ENCODE measurements around the gene GNAI3. TPM values are rescaled to one million over a fixed set of nuclear protein-coding genes. Genes with fewer than 3 reads are reported as not detected.
"Not testable (repeated sequence)": the region's sequence is repeated elsewhere in the genome, so short reads cannot be mapped to it uniquely, and the experiment has no call there.

GNAI3 gene
- polyA plus RNA-seq, 2 of the 4 experiments (the other 2 are of a cell fraction) = 5.3 to 8.7 TPM

GRCh38 chr1:109659997-109660690 is 111.7 kb downstream of the GNAI3 start:
- CTCF ChIA-PET = interaction anchor here (1.5 to 3.9 kb wide), 3 partner anchors 11 to 113 kb away, joined by 5 to 9 read pairs (median 5); no protein-coding TSS in a partner anchor
- peaks cover 7% of the 10 kb centered on the region; the same call in 1 of the 3 replicates for H3K4me1 ChIP-seq
- no peak overlapping the region for H3K4me3 ChIP-seq
- POLR2A ChIA-PET = no interaction called here
- WGBS (ENCODE audit: missing lambda C conversion rate) = 93% methylated on average over 4 of the region's 5 CpGs
- ATAC-seq (no peak), DNase-seq (ENCODE audit: low read depth in 1 of 2, low spot score in 1 of 2) (no peak), FAIRE-seq (no peak)
- H3K27ac ChIP-seq = no peak overlapping the region
- H3K9me3 ChIP-seq = no peaks in the 10 kb centered on the region
- no peak overlapping the region for H3K4me2 ChIP-seq
- no peak for TF ChIP-seq FOSL2 (IDR thresholded peaks at IDR 0.05)
- no peak for TF ChIP-seq FOSL2 (CRISPR knock-in tag; IDR thresholded peaks at IDR 0.05)
- no peak for TF ChIP-seq CHD4 (IDR thresholded peaks at IDR 0.05; ENCODE audit: borderline replicate concordance)
- no peak for TF ChIP-seq MAFK (IDR thresholded peaks at IDR 0.05; ENCODE audit: partially characterized antibody)
- TF ChIP-seq, protein P1, sequence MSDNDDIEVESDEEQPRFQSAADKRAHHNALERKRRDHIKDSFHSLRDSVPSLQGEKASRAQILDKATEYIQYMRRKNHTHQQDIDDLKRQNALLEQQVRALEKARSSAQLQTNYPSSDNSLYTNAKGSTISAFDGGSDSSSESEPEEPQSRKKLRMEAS (IDR thresholded peaks at IDR 0.05) = no peak

DNA sequence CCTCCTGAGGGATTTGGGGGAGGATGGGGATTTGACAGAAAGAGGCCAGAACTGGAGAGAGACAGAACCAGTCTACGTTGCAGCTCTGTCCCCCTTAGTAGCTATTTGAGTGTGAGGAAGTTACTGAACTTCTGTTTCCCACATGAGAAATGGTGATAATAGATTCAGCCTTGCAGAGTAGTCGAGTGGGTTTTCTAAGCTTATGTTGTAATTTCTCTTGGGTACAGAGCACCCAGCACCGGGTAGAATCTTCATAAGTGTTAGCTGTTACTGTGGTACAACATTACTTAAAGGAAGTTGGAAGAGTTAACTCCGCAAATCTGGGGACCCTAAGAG is 112.2 kb downstream of the GNAI3 start:
- H3K27ac ChIP-seq; H3K9me3 ChIP-seq; H3K4me1 ChIP-seq; FAIRE-seq; H3K4me3 ChIP-seq; ATAC-seq; DNase-seq (ENCODE audit: low read depth in 1 of 2, low spot score in 1 of 2); POLR2A ChIA-PET; H3K4me2 ChIP-seq: not testable (repeated sequence)
- CTCF ChIA-PET = interaction anchor here (3.9 kb wide), 1 partner anchor 21 kb away, joined by 9 read pairs; no protein-coding TSS in a partner anchor
- WGBS (ENCODE audit: missing lambda C conversion rate) = 78% methylated on average over 3 of the region's 4 CpGs

DNA sequence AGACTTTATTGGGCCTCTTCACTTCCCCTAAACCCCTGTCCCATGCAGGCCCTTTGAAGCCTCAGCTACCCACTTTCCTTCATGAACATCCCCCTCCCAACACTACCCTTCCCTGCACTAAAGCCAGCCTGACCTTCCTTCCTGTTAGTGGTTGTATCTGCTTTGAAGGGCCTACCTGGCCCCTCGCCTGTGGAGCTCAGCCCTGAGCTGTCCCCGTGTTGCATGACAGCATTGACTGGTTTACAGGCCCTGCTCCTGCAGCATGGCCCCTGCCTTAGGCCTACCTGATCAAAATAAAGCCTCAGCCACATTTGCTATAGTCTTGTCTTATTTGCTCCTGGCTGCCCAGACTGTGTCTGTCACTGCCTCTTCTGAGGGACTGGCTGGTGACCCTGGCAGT is 113.0 kb downstream of the GNAI3 start:
- ChIA-PET POLR2A (no interaction called here), CTCF (interaction anchor here (0.6 to 3.9 kb wide), 8 partner anchors 12 to 351 kb away, joined by 3 to 10 read pairs (median 4); no protein-coding TSS in a partner anchor)
- H3K4me1 ChIP-seq = peaks cover 4% of the 10 kb centered on the region; the same call in 1 of the 3 replicates
- DNase-seq (ENCODE audit: low read depth in 1 of 2, low spot score in 1 of 2) = no peak
- FAIRE-seq = no peak
- 72% methylated on average over 2 of the region's 2 CpGs for WGBS (ENCODE audit: missing lambda C conversion rate)
- no peak overlapping the region for H3K27ac ChIP-seq
- TF ChIP-seq, protein P2, sequence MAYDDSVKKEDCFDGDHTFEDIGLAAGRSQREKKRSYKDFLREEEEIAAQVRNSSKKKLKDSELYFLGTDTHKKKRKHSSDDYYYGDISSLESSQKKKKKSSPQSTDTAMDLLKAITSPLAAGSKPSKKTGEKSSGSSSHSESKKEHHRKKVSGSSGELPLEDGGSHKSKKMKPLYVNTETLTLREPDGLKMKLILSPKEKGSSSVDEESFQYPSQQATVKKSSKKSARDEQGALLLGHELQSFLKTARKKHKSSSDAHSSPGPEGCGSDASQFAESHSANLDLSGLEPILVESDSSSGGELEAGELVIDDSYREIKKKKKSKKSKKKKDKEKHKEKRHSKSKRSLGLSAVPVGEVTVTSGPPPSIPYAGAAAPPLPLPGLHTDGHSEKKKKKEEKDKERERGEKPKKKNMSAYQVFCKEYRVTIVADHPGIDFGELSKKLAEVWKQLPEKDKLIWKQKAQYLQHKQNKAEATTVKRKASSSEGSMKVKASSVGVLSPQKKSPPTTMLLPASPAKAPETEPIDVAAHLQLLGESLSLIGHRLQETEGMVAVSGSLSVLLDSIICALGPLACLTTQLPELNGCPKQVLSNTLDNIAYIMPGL (CRISPR knock-in tag; IDR thresholded peaks at IDR 0.05; ENCODE audit: borderline replicate concordance) = no peak
- no peak for TF ChIP-seq EHF (CRISPR knock-in tag; IDR thresholded peaks at IDR 0.05)
- TF ChIP-seq, protein P1 (IDR thresholded peaks at IDR 0.05) = no peak
- H3K9me3 ChIP-seq = no peaks in the 10 kb centered on the region
- H3K4me3 ChIP-seq = no peak overlapping the region
- no peak overlapping the region for H3K4me2 ChIP-seq
- ATAC-seq = no peak

GRCh38 chr1:109664671-109665070 is 116.3 kb downstream of the GNAI3 start:
- Histone ChIP-seq H3K4me2 (no peak overlapping the region), H3K4me3 (no peak overlapping the region), H3K9me3 (no peaks in the 10 kb centered on the region), H3K4me1 (peaks cover 4% of the 10 kb centered on the region; the same call in 1 of the 3 replicates), H3K27ac (no peak overlapping the region)
- ChIA-PET POLR2A (no interaction called here), CTCF (no interaction called here)
- TF ChIP-seq POLR2A (IDR thresholded peaks at IDR 0.05; ENCODE audit: low read length) = no peak
- TF ChIP-seq RNF2 (IDR thresholded peaks at IDR 0.05; ENCODE audit: borderline replicate concordance, low read depth) = no peak
- TF ChIP-seq POLR2AphosphoS2 (conservative IDR thresholded peaks at IDR 0.05; ENCODE audit: low read length) = no peak
- TF ChIP-seq RAD21 (conservative IDR thresholded peaks at IDR 0.05 in 1 of 2, IDR thresholded peaks at IDR 0.05 in 1 of 2) = no peak
- TF ChIP-seq RCOR1 (IDR thresholded peaks at IDR 0.05; ENCODE audit: low read depth, low read length) = no peak
- TF ChIP-seq, protein P3, sequence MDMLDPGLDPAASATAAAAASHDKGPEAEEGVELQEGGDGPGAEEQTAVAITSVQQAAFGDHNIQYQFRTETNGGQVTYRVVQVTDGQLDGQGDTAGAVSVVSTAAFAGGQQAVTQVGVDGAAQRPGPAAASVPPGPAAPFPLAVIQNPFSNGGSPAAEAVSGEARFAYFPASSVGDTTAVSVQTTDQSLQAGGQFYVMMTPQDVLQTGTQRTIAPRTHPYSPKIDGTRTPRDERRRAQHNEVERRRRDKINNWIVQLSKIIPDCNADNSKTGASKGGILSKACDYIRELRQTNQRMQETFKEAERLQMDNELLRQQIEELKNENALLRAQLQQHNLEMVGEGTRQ (IDR thresholded peaks at IDR 0.05) = no peak
- no peak for TF ChIP-seq ESRRA (IDR thresholded peaks at IDR 0.05; ENCODE audit: borderline replicate concordance, low read length)
- no peak for TF ChIP-seq CBX2 (IDR thresholded peaks at IDR 0.05; ENCODE audit: borderline replicate concordance, low read depth)
- TF ChIP-seq E2F6 (IDR thresholded peaks at IDR 0.05; ENCODE audit: borderline replicate concordance, low read depth) = no peak
- no peak for TF ChIP-seq HDAC2 (IDR thresholded peaks at IDR 0.05)
- TF ChIP-seq TP53 (CRISPR knock-in tag; IDR thresholded peaks at IDR 0.05) = no peak
- no peak for TF ChIP-seq BHLHE40 (IDR thresholded peaks at IDR 0.05; ENCODE audit: low read depth, low read length)
- no peak for TF ChIP-seq TFCP2L1 (CRISPR knock-in tag; IDR thresholded peaks at IDR 0.05)
- no peak for TF ChIP-seq HOXB13 (CRISPR knock-in tag; IDR thresholded peaks at IDR 0.05; ENCODE audit: low read depth)
- no peak for TF ChIP-seq PHF8 (IDR thresholded peaks at IDR 0.05; ENCODE audit: borderline replicate concordance, low read depth)
- TF ChIP-seq, protein P2 (CRISPR knock-in tag; IDR thresholded peaks at IDR 0.05; ENCODE audit: borderline replicate concordance) = no peak
- TF ChIP-seq BCL3 (IDR thresholded peaks at IDR 0.05) = no peak
- no peak for TF ChIP-seq MAFK (IDR thresholded peaks at IDR 0.05; ENCODE audit: partially characterized antibody)
- ATAC-seq = no peak
- FAIRE-seq = no peak
- DNase-seq (ENCODE audit: low read depth in 1 of 2, low spot score in 1 of 2) = no peak
- WGBS (ENCODE audit: missing lambda C conversion rate) = 76% methylated on average over 1 of the region's 1 CpG

Data from A549 (cell line).